Uterus (tissue), 2 donors: ENCODE results near the gene ARFGAP2.

ENCODE experiments used
- POLR2A ChIP-seq, 2 donors: fragments of 450-650 bp; IDR thresholded peaks; one replicate each; pipeline ENCODE4 v1.6.1; 2016; ENCODE audit warnings: antibody characterized with exemption in 2 of 2, mild to moderate bottlenecking in 1 of 2, moderate library complexity in 1 of 2
- TF ChIP-seq, protein P1 (sequence below), 4 experiments: fragments of 200-600 bp in 2 of 4; fragments of 450-650 bp in 2 of 4; sonication (generic) in 2 of 4; IDR thresholded peaks; one replicate each; pipeline ENCODE4 v1.5.1; 2016 to 2019; ENCODE audit warnings: antibody characterized with exemption in 4 of 4, mild to moderate bottlenecking in 2 of 4, moderate library complexity in 1 of 4

DNA sequence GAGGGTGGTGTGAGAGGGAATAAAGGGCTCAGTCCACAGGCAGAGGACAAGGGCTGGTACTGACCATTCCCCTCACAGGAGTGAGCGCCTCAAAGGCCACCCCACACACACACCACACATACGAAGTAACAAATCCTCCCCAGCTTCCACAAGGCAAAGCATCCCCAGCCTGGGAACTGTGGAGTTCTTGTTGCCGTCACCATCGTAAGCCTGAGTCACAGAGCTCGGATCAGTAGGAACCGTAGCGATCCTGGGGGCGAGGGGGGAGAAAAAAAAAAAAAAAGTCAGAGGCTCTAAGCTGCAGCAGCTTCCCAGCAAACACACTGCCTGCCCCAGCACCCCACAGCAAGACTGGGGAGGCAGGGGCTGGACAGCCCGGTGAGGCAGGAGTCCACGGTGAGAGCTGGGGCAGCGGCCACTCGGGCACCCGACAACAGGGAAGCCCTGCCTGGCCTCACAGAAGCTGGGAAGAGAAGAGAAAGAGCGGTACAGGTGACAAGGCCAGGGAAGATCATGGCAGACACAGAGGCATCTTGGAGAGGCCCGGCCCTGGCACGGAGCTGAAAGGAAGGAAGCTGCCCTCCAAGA is 11.3 kb downstream of the ARFGAP2 start:
- TF ChIP-seq POLR2A (IDR thresholded peaks at IDR 0.05): no peak
- TF ChIP-seq, protein P1, sequence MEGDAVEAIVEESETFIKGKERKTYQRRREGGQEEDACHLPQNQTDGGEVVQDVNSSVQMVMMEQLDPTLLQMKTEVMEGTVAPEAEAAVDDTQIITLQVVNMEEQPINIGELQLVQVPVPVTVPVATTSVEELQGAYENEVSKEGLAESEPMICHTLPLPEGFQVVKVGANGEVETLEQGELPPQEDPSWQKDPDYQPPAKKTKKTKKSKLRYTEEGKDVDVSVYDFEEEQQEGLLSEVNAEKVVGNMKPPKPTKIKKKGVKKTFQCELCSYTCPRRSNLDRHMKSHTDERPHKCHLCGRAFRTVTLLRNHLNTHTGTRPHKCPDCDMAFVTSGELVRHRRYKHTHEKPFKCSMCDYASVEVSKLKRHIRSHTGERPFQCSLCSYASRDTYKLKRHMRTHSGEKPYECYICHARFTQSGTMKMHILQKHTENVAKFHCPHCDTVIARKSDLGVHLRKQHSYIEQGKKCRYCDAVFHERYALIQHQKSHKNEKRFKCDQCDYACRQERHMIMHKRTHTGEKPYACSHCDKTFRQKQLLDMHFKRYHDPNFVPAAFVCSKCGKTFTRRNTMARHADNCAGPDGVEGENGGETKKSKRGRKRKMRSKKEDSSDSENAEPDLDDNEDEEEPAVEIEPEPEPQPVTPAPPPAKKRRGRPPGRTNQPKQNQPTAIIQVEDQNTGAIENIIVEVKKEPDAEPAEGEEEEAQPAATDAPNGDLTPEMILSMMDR (IDR thresholded peaks at IDR 0.05): no peak
